Brain microvascular endothelial cell (primary cell): ENCODE results near the gene C5orf15.

Experiments
- DNase-seq: peaks from one replicate; pipeline ENCODE4 v3.0.0-alpha.2; 2020
- H3K27ac ChIP-seq: fragments of 250-450 bp; sonication (Bioruptor Pico); 2 replicates; pipeline ENCODE4 v1.5.1; 2020; ENCODE audit warnings: mild to moderate bottlenecking, moderate library complexity
- H3K27me3 ChIP-seq: fragments of 250-450 bp; sonication (Bioruptor Pico); replicated peaks from 2 replicates; pipeline ENCODE4 v1.5.1; 2020; ENCODE audit warnings: mild to moderate bottlenecking
- H3K36me3 ChIP-seq: fragments of 250-450 bp; sonication (Bioruptor Pico); replicated peaks from 2 replicates; pipeline ENCODE4 v1.5.1; 2020; ENCODE audit warnings: mild to moderate bottlenecking
- H3K4me3 ChIP-seq: 2 replicates; pipeline ENCODE4 v1.5.1; 2011; ENCODE audit warnings: low read depth, mild to moderate bottlenecking, control low read depth, low read length, moderate library complexity
- in situ Hi-C: cut with HindIII; loops from 2 replicates; pipeline ENCODE4 v1.10.0; 2017; ENCODE audit warnings: low sequenced_read_pairs, low pct_ligation_motif_present
- TF ChIP-seq, protein P1 (sequence below): IDR thresholded peaks from 2 replicates; pipeline ENCODE4 v1.5.1; 2011; ENCODE audit warnings: low read depth, mild to moderate bottlenecking, moderate library complexity, low read length, control low read depth, inconsistent platforms; ENCODE audit errors: missing control alignments

Gene C5orf15

DNA sequence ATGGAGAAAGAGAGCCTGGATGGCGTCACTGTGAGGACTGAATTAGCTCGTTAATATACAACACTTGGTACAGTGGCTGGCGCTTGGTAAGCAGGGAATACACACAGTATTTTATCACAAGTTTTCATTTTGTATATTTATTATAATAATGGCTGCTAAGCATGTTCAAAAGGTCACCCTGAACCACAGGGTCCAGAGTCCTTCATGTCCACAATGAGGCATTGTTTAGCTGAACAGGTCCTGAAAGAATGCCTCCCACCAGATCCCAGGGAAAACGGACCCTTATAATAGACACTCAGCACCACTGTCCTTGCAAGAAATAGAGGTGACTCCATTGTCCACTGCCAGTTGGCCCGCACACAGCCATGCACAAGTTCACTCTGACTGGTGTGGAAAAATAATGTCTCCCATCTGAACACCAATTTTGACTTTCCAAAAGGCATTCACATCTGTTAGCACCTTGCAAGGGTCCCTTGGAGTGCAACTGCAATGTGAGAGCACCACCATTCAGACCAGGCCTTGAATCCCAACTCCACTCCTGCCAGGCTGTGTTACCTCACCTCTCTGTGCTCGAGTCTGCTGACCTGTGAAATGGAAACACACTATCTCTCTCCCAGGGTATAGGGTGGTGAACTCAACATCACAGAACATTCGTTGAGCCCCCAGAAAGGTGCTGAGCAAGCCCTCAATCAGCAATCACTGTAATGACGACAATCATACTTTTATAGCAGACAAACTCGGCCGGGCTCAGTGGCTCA lies 32.5 kb upstream of the C5orf15 start:
- H3K36me3 ChIP-seq, result peaks cover 7% of the 10 kb centered on the region
- H3K27me3 ChIP-seq, result no peaks in the 10 kb centered on the region
- no peak overlapping the region for H3K4me3 ChIP-seq
- in situ Hi-C loops, result no loop called here
- H3K27ac ChIP-seq, result no peak overlapping the region
- TF ChIP-seq, protein P1, sequence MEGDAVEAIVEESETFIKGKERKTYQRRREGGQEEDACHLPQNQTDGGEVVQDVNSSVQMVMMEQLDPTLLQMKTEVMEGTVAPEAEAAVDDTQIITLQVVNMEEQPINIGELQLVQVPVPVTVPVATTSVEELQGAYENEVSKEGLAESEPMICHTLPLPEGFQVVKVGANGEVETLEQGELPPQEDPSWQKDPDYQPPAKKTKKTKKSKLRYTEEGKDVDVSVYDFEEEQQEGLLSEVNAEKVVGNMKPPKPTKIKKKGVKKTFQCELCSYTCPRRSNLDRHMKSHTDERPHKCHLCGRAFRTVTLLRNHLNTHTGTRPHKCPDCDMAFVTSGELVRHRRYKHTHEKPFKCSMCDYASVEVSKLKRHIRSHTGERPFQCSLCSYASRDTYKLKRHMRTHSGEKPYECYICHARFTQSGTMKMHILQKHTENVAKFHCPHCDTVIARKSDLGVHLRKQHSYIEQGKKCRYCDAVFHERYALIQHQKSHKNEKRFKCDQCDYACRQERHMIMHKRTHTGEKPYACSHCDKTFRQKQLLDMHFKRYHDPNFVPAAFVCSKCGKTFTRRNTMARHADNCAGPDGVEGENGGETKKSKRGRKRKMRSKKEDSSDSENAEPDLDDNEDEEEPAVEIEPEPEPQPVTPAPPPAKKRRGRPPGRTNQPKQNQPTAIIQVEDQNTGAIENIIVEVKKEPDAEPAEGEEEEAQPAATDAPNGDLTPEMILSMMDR, result no peak
- DNase-seq, result no peak

DNA sequence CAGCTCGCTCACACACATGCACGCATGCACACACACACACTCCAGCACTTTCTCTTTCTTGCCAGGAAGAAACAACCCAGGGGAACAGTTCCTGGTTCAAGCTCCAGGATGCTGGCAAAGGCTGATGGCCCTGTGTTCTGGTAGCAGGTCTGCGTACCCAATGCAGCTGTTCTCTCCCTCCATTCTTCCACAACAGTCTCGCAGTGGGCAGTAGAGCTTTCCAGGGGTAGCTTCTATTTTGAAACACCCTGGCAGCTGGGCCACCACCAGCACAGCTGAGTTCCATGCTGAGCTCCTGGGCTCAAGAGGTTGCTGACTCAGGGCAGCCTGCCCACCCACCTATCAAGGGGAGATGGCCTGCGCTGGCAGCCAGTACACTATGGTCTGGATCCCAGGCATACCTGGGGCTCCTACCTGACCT lies 31.7 kb upstream of the C5orf15 start:
- Histone ChIP-seq H3K36me3 (peaks cover 7% of the 10 kb centered on the region), H3K27ac (no peak overlapping the region), H3K4me3 (no peak overlapping the region), H3K27me3 (no peaks in the 10 kb centered on the region)
- DNase-seq, result no peak
- in situ Hi-C loops, result no loop called here
- TF ChIP-seq, protein P1, result no peak

DNA sequence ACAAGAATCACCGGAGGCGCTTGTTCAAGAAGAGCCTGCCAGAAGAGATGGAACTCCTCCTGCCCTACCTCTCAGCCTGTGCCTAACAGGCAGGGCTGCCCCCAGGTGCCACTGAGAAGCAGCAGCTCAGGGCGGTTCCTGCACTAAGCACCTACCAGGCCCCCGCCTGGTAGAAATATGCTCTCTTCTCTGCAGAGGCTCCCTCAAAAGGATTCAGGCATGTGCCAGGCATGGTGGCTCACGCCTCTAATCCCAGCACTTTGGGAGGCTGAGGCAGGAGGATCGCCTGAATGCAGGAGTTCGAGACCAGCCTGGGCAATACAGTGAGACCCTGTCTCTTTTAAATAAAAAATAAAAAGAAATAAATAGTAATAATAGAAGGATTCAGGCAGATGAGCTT lies 30.4 kb upstream of the C5orf15 start:
- Histone ChIP-seq H3K4me3 (no peak overlapping the region), H3K27me3 (no peaks in the 10 kb centered on the region), H3K27ac (no peak overlapping the region), H3K36me3 (peaks cover 7% of the 10 kb centered on the region)
- no peak for DNase-seq
- in situ Hi-C loops, result no loop called here
- TF ChIP-seq, protein P1, result no peak

DNA sequence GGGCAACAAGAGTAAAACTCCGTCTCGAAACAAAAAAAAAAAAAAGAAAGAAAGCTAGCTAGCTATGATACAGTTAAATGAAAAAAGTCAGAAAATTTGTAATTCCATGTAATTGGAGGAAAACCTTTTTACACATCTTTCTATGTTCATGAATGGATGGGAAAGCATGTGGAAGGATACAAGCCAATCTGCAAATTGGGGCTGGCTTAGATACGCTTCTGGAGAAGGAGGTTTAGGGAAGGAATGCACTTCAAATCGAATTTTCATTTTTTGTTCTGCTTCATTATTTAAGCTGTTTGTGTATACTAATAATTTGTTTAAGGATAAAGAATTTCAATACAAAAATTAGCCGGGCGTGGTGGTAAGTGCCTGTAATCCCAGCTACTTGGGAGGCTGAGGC lies 29.6 kb upstream of the C5orf15 start:
- H3K36me3 ChIP-seq, result peaks cover 7% of the 10 kb centered on the region
- TF ChIP-seq, protein P1, result no peak
- in situ Hi-C loops, result no loop called here

DNA sequence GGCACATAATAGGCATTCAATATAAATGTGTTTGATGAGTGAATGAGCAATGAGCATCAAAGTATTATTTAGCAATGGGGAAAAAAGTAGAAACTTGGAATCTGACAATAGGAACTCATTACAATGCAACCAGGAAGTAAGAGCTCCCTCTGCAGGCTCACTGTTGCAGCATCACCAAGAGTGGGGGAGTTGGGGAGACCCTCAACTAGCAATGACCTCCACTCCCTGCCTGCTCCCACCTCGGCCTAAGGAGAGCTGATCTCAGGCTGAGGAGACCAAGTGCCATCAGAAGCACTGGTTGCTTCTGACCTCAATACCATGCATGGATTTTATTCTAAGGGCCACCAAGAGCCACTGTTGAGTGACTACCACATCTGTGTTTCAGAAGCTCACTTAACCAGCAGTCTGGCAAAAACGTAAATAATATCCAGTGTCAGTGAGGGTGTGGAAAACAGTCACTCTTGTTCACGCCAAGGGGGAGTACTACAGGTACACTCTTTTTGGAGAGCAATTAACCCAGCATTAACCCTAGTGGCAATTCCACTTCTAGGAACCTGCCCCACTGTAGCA lies 28.3 kb upstream of the C5orf15 start:
- DNase-seq, result no peak
- TF ChIP-seq, protein P1, result peak; percentile 79
- Histone ChIP-seq H3K27me3 (no peaks in the 10 kb centered on the region), H3K36me3 (peaks cover 7% of the 10 kb centered on the region), H3K27ac (no peak overlapping the region), H3K4me3 (no peak overlapping the region)
- in situ Hi-C loops, result no loop called here

More for the DNA sequence above, 29.6 kb upstream of the C5orf15 start:
- Histone ChIP-seq H3K27ac (no peak overlapping the region), H3K27me3 (no peaks in the 10 kb centered on the region), H3K4me3 (no peak overlapping the region)
- no peak for DNase-seq
